CD4-positive, alpha-beta T cell (primary cell): Measurements from ENCODE around the gene PLEKHA1. TPM values are rescaled to one million over a fixed set of nuclear protein-coding genes. Genes with fewer than 3 reads are reported as not detected.

ENCODE experiments used
- ATAC-seq: fragments of 200-7000 bp; cut with Tn5 transposase; one replicate; pipeline ENCODE4 v1.10.0; 2022; ENCODE audit warnings: mild to moderate bottlenecking; ENCODE audit not compliant: poor library complexity
- CTCF ChIA-PET: fragments of 350-600 bp; sonication (Branson Sonifier 250); formaldehyde crosslinking; loops from one replicate; lab custom pipeline; 2021; ENCODE audit warnings: antibody characterized with exemption, inconsistent platforms; lab: Charles Lee
- POLR2A ChIA-PET: fragments of 350-600 bp; sonication (Branson Sonifier 250); formaldehyde crosslinking; loops from one replicate; lab custom pipeline; 2021; ENCODE audit warnings: antibody characterized with exemption, inconsistent platforms; lab: Charles Lee
- DNase-seq, 14 experiments: peaks; one replicate each; pipeline ENCODE4 v3.0.0-alpha.2; 2013 to 2020; ENCODE audit warnings: mixed read lengths in 2 of 14
- H3K27ac ChIP-seq, 2 donors: one replicate each; pipeline versions ENCODE4 v1.5.1 to v1.7.0; 2013; ENCODE audit warnings: low read length in 2 of 2, low read depth in 1 of 2, mild to moderate bottlenecking in 1 of 2
- H3K27me3 ChIP-seq, 2 experiments: 1 replicate in 1 of 2; 2 replicates in 1 of 2; pipeline versions ENCODE4 v1.6.1 to v1.7.0; 2013; ENCODE audit warnings: low read length in 2 of 2, control low read depth in 1 of 2, mild to moderate bottlenecking in 1 of 2, moderate library complexity in 1 of 2; ENCODE audit not compliant: insufficient read depth in 2 of 2, control insufficient read depth in 1 of 2
- H3K36me3 ChIP-seq: one replicate; pipeline ENCODE4 v1.6.1; 2013; ENCODE audit warnings: low read length, control low read depth; ENCODE audit not compliant: insufficient read depth
- H3K4me1 ChIP-seq: one replicate; pipeline ENCODE4 v1.6.1; 2013; ENCODE audit warnings: low read length, control low read depth; ENCODE audit not compliant: insufficient read depth
- H3K4me3 ChIP-seq: one replicate; pipeline ENCODE4 v1.5.1; 2013; ENCODE audit warnings: mild to moderate bottlenecking, low read length, moderate library complexity
- H3K9me3 ChIP-seq, 2 experiments: 1 replicate in 1 of 2; 2 replicates in 1 of 2; pipeline versions ENCODE4 v1.6.1 to v1.7.0; 2013; ENCODE audit warnings: low read length in 2 of 2, mild to moderate bottlenecking in 2 of 2, control low read depth in 1 of 2, moderate library complexity in 1 of 2; ENCODE audit not compliant: control insufficient read depth in 1 of 2, insufficient read depth in 1 of 2
- H3K27ac Mint-ChIP-seq: one replicate; pipeline ENCODE4 v1.8.0; 2020; ENCODE audit warnings: mixed read lengths
- H3K27me3 Mint-ChIP-seq: one replicate; pipeline ENCODE4 v1.8.0; 2021; ENCODE audit warnings: mixed read lengths
- H3K36me3 Mint-ChIP-seq: one replicate; pipeline ENCODE4 v1.8.0; 2021; ENCODE audit warnings: low read depth, mixed read lengths
- H3K4me1 Mint-ChIP-seq: one replicate; pipeline ENCODE4 v1.8.0; 2021; ENCODE audit warnings: low read depth, mixed read lengths
- H3K4me3 Mint-ChIP-seq: one replicate; pipeline ENCODE4 v1.8.0; 2020; ENCODE audit warnings: mild to moderate bottlenecking, mixed read lengths
- H3K9me3 Mint-ChIP-seq: one replicate; pipeline ENCODE4 v1.8.0; 2020; ENCODE audit warnings: mixed read lengths
- intact Hi-C, 2 experiments: fragments of 100-400 bp; cut with DNase I in 1 of 2; cut with micrococcal nuclease in 1 of 2; formaldehyde crosslinking; loops; one replicate each; pipeline versions ENCODE4 v1.15.1 to v1.9.0; 2023 to 2025; cut with DNase I, micrococcal nuclease
- total RNA-seq, 174 experiments: library from RNA in 2 of 174; stranded (reverse) in 2 of 174; gene quantifications; one replicate each; pipeline ENCODE4 v1.2.3 and lab custom pipeline; 2021 to 2026
- TF ChIP-seq, protein P1 (sequence below): fragments of 200-600 bp; IDR thresholded peaks from one replicate; pipeline ENCODE4 v1.8.0; 2022; ENCODE audit warnings: antibody characterized with exemption, mild to moderate bottlenecking

The PLEKHA1 gene
- total RNA-seq, 2 experiments from 2014 or later, result 24.9 to 26.8 TPM

DNA sequence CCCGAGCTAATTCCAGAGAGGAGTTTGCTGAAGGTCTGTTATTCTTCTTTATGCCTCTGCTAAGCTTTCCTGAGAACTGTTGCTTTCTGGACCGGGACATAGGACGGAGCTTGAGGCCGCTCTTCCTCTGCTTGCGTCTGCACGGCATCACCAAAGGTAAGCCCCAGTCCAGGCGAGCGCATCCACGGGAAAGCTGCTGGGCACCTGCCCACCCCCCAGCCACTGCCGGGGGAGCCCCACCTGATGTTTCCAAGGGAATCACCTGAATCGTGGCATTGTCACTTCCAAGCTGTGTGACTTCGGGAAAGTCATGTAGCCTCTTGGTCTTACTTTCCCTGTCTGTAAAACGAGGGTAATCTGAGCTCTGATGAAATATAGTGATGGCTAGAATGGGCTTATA lies 45.1 kb upstream of the PLEKHA1 start:
- ATAC-seq, result no peak
- no peak for DNase-seq
- Mint-ChIP-seq H3K4me3 (no peak overlapping the region), H3K36me3 (no peaks in the 10 kb centered on the region), H3K4me1 (no peaks in the 10 kb centered on the region), H3K27ac (no peak overlapping the region), H3K27me3 (peaks cover 48% of the 10 kb centered on the region), H3K9me3 (no peaks in the 10 kb centered on the region)
- H3K27me3 ChIP-seq, result peaks cover 0 to 6% of the 10 kb centered on the region in 2 experiments
- ChIA-PET CTCF (no interaction called here), POLR2A (no interaction called here)
- no peak overlapping the region for H3K27ac ChIP-seq
- H3K4me1 ChIP-seq, result no peaks in the 10 kb centered on the region
- no peak overlapping the region for H3K4me3 ChIP-seq
- TF ChIP-seq, protein P1, sequence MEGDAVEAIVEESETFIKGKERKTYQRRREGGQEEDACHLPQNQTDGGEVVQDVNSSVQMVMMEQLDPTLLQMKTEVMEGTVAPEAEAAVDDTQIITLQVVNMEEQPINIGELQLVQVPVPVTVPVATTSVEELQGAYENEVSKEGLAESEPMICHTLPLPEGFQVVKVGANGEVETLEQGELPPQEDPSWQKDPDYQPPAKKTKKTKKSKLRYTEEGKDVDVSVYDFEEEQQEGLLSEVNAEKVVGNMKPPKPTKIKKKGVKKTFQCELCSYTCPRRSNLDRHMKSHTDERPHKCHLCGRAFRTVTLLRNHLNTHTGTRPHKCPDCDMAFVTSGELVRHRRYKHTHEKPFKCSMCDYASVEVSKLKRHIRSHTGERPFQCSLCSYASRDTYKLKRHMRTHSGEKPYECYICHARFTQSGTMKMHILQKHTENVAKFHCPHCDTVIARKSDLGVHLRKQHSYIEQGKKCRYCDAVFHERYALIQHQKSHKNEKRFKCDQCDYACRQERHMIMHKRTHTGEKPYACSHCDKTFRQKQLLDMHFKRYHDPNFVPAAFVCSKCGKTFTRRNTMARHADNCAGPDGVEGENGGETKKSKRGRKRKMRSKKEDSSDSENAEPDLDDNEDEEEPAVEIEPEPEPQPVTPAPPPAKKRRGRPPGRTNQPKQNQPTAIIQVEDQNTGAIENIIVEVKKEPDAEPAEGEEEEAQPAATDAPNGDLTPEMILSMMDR, result no peak
- H3K36me3 ChIP-seq, result no peaks in the 10 kb centered on the region
- H3K9me3 ChIP-seq, result no peaks in the 10 kb centered on the region
- intact Hi-C loops, result no loop called here

DNA sequence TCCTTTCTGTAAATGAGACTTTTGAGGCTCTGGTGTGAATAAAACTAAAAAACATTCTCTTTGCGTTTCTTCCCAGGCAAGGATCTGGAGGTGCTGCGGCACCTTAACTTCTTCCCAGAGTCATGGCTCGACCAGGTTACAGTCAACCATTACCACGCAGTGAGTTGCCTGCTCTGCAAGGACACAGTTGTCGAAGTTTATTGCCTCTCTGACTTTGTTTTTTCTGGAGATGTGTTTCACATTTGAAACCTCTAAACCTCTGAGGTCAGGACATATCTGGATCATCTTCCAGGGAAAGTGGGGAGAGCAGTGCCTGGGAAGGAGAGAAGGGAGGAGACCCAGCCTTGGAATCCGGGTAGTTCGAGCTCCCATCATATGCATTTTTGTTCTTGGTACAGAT lies 43.4 kb upstream of the PLEKHA1 start:
- H3K4me1 Mint-ChIP-seq, result no peaks in the 10 kb centered on the region
- H3K27me3 ChIP-seq, result peaks cover 0 to 6% of the 10 kb centered on the region in 2 experiments
- H3K4me1 ChIP-seq, result no peaks in the 10 kb centered on the region
- ATAC-seq (no peak), DNase-seq (no peak)
- H3K4me3 Mint-ChIP-seq, result no peak overlapping the region
- CTCF ChIA-PET, result no interaction called here
- peaks cover 37% of the 10 kb centered on the region for H3K27me3 Mint-ChIP-seq
- no peak overlapping the region for H3K4me3 ChIP-seq
- H3K9me3 Mint-ChIP-seq, result no peaks in the 10 kb centered on the region
- POLR2A ChIA-PET, result no interaction called here
- no peak overlapping the region for H3K27ac Mint-ChIP-seq
- H3K9me3 ChIP-seq, result no peaks in the 10 kb centered on the region
- H3K36me3 ChIP-seq, result no peaks in the 10 kb centered on the region
- no peaks in the 10 kb centered on the region for H3K36me3 Mint-ChIP-seq
- no peak overlapping the region for H3K27ac ChIP-seq
- TF ChIP-seq, protein P1, result no peak
- intact Hi-C loops, result no loop called here

DNA sequence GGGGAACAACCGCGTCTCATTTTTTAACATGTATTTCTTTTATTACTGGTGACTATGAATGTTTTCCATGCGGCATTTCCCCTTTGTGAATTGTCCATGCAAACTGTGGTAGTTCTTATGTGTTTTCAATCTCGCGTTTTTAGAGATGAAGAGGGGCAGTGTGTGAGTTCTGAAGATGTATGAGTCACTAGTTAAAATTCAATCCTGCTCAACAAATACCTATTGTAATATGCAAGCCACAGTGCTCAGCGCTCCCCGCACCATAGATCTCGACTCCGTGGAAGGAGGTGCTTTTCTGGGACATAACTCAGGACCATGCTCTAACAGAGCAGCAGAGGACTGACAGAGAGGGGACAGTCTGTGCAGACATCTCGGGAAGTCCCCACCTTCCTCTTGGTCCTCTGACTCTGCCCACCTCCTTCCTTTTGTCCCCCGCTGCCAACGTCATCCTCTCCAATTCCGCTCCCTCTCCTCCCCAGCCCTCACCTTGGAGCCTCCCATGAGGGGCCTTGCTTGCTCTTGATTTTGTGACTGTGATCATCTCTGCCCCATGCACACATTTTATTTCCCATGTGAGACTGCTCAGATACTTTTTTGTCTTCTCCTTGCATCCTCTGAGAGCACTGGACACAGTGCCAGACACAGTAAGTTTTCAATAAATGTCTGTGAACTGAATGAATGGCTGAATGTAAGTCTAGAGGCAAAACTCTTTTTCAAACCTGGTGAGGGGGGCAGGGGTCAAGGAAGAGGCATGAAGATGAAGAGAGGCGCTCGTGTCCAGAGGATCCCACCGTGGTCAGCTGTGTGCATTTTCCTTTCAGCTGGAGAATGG lies 42.7 kb upstream of the PLEKHA1 start:
- ChIA-PET POLR2A (no interaction called here), CTCF (no interaction called here)
- H3K27ac Mint-ChIP-seq, result no peak overlapping the region

More for the DNA sequence above, 42.7 kb upstream of the PLEKHA1 start:
- no peaks in the 10 kb centered on the region for H3K4me1 ChIP-seq
- Mint-ChIP-seq H3K36me3 (no peaks in the 10 kb centered on the region), H3K4me3 (no peak overlapping the region), H3K4me1 (no peaks in the 10 kb centered on the region), H3K27me3 (peaks cover 34% of the 10 kb centered on the region), H3K9me3 (no peaks in the 10 kb centered on the region)
- intact Hi-C loops, result no loop called here
- DNase-seq (no peak), ATAC-seq (no peak)
- no peak overlapping the region for H3K27ac ChIP-seq
- H3K9me3 ChIP-seq, result no peaks in the 10 kb centered on the region
- H3K4me3 ChIP-seq, result no peak overlapping the region
- H3K27me3 ChIP-seq, result peaks cover 0 to 6% of the 10 kb centered on the region in 2 experiments
- TF ChIP-seq, protein P1, result no peak
- H3K36me3 ChIP-seq, result no peaks in the 10 kb centered on the region
